ENCODE results near the gene EHD2. TPM values are rescaled to one million over a fixed set of nuclear protein-coding genes. Genes with fewer than 3 reads are reported as not detected.
A peak's percentile ranks its signal among the peaks of the same experiment; 100 is the strongest.

The EHD2 gene
- total and polyA plus RNA-seq, 3 experiments from 2014 or later = 0.07 TPM; not detected in 2

DNA sequence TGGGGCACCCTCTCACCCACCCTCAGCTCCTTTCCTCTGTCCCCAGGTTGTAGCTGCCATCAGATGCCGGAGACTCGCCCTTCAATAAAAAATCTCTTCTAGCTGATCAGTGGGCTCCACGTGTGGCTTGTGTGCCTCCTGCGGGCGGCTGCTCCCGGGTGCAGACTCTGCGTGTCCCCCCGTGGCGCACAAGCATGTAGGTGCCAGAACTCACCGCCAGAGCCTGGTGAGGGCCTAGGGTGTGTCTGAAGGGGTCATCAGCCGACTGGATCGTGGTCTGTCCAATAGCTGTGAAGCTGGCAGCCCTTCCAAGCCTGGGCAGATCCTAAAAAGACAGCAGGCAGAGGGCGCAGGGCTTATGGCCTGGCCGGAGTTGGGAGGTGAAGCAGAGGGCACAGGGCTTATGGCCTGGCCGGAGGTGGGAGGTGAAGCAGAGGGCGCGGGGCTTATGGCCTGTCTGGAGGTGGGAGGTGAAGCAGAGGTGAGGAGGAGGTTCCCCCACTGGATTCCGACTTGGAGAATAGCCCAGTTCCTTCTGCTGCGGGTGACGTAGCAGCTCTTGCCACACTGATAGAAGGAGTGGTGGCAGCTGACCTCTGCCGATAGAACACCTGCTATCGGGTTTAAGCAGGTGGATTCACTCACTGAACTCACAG, 43.9 kb downstream of the EHD2 start:
- Histone ChIP-seq H3K4me3 (ENCODE audit: low read length) (no peak overlapping the region), H3K36me3 (ENCODE audit: insufficient read depth, low read length) (peaks cover 47% of the 10 kb centered on the region), H3K4me1 (ENCODE audit: insufficient read depth, low read length) (no peaks in the 10 kb centered on the region), H3K9me3 (ENCODE audit: low read length) (no peaks in the 10 kb centered on the region), H3K27me3 (ENCODE audit: insufficient read depth, low read length, poor library complexity, severe bottlenecking) (no peaks in the 10 kb centered on the region), H3K27ac (ENCODE audit: low read depth, low read length) (no peak overlapping the region)
- H3K9me3 Mint-ChIP-seq = peaks cover 0 to 3% (median 0%) of the 10 kb centered on the region in 5 donors
- no peaks in the 10 kb centered on the region for H3K27me3 Mint-ChIP-seq
- H3K4me3 Mint-ChIP-seq = peak overlapping the region in 1 of 7 donors; percentile 8
- DNase-seq = no peak
- H3K36me3 Mint-ChIP-seq = peaks cover 9 to 63% (median 22%) of the 10 kb centered on the region in 3 donors
- H3K27ac Mint-ChIP-seq = peak overlapping the region in 4 of 8 donors; percentile 42 to 77 (median 47)
- H3K4me1 Mint-ChIP-seq = peaks cover 0 to 5% (median 0%) of the 10 kb centered on the region in 3 donors
- POLR2A ChIA-PET = interaction anchor here (0.7 to 1.1 kb wide), 2 partner anchors 11 to 12 kb away, joined by 3 to 5 read pairs; partner anchors contain the start of gene NOP53
- CTCF ChIA-PET = interaction anchor here (1.4 kb wide), 1 partner anchor 33 kb away, joined by 3 read pairs; no protein-coding TSS in a partner anchor

DNA sequence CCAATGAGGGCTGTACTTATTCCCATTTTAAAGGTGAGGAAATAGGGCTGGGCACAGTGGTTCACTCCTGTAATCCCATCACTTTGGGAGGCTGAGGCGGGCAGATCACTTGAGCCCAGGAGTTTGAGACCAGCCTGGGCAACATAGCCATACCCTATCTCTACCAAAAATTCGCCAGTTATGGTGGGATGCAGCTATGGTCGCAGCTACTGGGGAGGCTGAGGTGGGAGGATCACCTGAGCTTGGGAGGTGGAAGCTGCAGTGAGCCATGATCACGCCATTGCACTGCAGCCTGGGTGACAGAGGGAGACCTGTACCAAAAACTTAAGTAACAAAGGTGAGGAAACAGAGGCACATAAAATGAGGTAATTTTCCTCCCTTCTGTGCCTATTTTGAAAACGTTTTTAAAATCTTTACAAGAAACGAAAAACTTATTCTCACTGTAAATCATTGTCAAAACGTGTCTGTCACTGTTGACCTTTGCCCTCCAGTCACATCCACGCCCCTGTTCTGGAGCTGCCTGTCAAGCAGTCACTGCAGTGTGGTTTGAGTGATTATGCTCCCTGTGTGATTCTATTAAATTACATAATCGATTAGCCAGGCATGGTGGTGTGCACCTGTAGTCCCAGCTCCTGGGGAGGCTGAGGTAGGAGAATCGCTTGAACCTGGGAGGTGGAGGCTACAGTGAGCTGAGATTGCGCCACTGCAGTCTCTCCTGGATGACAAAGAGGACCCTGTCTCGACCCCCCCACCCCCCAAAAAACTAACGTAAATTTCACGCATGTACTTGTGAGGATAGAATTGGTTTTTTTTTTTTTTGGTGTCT, 44.6 kb downstream of the EHD2 start:
- ChIA-PET POLR2A (interaction anchor here (0.7 to 1.1 kb wide), 3 partner anchors 11 to 240 kb away, joined by 3 to 5 read pairs (median 3); partner anchors contain the start of gene NOP53), CTCF (interaction anchor here (1.4 kb wide), 1 partner anchor 32 kb away, joined by 3 read pairs; no protein-coding TSS in a partner anchor)
- peak overlapping the region in 1 of 7 donors; percentile 40 for H3K4me3 Mint-ChIP-seq
- H3K4me1 ChIP-seq (ENCODE audit: insufficient read depth, low read length) = no peaks in the 10 kb centered on the region
- no peak for DNase-seq
- H3K27ac Mint-ChIP-seq = peak overlapping the region in 2 of 8 donors; percentile 12 to 42
- peaks cover 39% of the 10 kb centered on the region for H3K36me3 ChIP-seq (ENCODE audit: insufficient read depth, low read length)
- peaks cover 9 to 56% (median 22%) of the 10 kb centered on the region in 3 donors for H3K36me3 Mint-ChIP-seq
- H3K4me1 Mint-ChIP-seq = peaks cover 0 to 5% (median 0%) of the 10 kb centered on the region in 3 donors
- H3K9me3 Mint-ChIP-seq = peaks cover 0 to 3% (median 0%) of the 10 kb centered on the region in 5 donors
- H3K4me3 ChIP-seq (ENCODE audit: low read length) = no peak overlapping the region
- no peaks in the 10 kb centered on the region for H3K9me3 ChIP-seq (ENCODE audit: low read length)
- H3K27me3 ChIP-seq (ENCODE audit: insufficient read depth, low read length, poor library complexity, severe bottlenecking) = no peaks in the 10 kb centered on the region
- H3K27ac ChIP-seq (ENCODE audit: low read depth, low read length) = no peak overlapping the region
- no peaks in the 10 kb centered on the region for H3K27me3 Mint-ChIP-seq

DNA sequence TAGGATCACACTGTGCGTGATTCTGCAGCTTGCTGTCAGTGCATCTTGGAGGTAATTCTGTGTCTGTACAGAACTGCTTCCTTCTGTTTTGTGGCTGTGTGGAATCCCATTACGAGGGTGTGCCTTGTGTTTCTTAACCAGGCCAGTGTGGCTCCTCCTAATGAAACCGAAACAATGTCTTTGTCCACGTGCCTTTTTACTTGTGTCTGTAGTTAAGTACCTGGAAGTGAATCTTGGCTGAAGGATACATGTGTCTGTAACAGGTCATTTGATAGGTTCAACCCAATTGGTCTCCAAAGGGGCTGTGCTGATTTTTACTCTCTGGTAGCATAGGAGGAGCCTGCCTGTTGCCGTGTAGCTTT, 45.2 kb downstream of the EHD2 start:
- CTCF ChIA-PET = interaction anchor here (1.4 kb wide), 1 partner anchor 31 kb away, joined by 3 read pairs; no protein-coding TSS in a partner anchor
- H3K36me3 ChIP-seq (ENCODE audit: insufficient read depth, low read length) = peaks cover 33% of the 10 kb centered on the region

DNA sequence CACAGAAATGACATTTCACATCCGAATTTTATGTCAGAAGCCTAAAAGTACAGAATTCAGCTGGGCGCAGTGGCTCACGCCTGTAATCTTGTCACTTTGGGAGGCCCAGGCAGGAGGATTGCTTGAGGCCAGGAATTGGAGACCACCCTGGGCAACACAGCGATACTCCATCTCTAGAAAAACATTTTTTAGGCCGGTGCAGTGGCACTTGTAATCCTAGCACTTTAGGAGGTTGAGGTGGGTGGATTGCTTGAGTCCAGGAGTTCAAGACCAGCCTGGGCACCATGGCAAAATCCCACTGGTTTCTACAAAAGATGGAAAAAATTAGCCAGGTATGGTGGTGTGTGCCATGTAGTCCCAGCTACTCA, 47.4 kb downstream of the EHD2 start:
- ChIA-PET POLR2A (no interaction called here), CTCF (no interaction called here)

More for the DNA sequence above, 45.2 kb downstream of the EHD2 start:
- Mint-ChIP-seq H3K9me3 (peaks cover 0 to 3% (median 0%) of the 10 kb centered on the region in 5 donors), H3K27ac (peak overlapping the region in 1 of 8 donors; percentile 12), H3K4me1 (peaks cover 0 to 5% (median 0%) of the 10 kb centered on the region in 3 donors), H3K4me3 (peak overlapping the region in 1 of 7 donors; percentile 40), H3K36me3 (peaks cover 9 to 50% (median 19%) of the 10 kb centered on the region in 3 donors), H3K27me3 (no peaks in the 10 kb centered on the region)
- no peak overlapping the region for H3K27ac ChIP-seq (ENCODE audit: low read depth, low read length)
- H3K27me3 ChIP-seq (ENCODE audit: insufficient read depth, low read length, poor library complexity, severe bottlenecking) = no peaks in the 10 kb centered on the region
- DNase-seq = no peak
- no peaks in the 10 kb centered on the region for H3K9me3 ChIP-seq (ENCODE audit: low read length)
- H3K4me1 ChIP-seq (ENCODE audit: insufficient read depth, low read length) = no peaks in the 10 kb centered on the region
- POLR2A ChIA-PET = interaction anchor here (0.7 kb wide), 2 partner anchors 184 to 240 kb away, joined by 3 read pairs; no protein-coding TSS in a partner anchor
- H3K4me3 ChIP-seq (ENCODE audit: low read length) = no peak overlapping the region

DNA sequence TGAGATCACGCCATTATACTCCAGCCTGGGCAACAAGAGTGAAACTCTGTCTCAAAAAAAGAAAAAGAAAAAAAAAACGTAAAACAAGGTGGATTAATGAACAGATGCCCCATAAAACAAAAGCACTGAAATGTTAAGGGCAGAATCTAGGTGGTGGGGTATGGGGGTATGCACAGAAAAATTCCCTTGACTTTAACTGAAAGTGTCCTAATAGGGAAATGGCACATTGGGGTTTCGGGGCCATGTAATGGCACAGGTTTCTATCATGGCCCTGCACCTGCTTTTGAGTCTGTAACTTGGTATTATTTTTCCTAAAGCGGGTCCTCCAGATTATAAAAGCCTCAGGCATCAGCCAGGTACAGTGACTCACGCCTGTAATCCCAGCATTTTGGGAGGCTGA, 48.3 kb downstream of the EHD2 start:
- Histone ChIP-seq H3K9me3 (ENCODE audit: low read length) (no peaks in the 10 kb centered on the region), H3K27me3 (ENCODE audit: insufficient read depth, low read length, poor library complexity, severe bottlenecking) (no peaks in the 10 kb centered on the region), H3K27ac (ENCODE audit: low read depth, low read length) (no peak overlapping the region), H3K4me3 (ENCODE audit: low read length) (no peak overlapping the region), H3K4me1 (ENCODE audit: insufficient read depth, low read length) (no peaks in the 10 kb centered on the region), H3K36me3 (ENCODE audit: insufficient read depth, low read length) (peaks cover 14% of the 10 kb centered on the region)
- POLR2A ChIA-PET = no interaction called here
- peak overlapping the region in 2 of 8 donors; percentile 22 to 26 for H3K27ac Mint-ChIP-seq
- H3K9me3 Mint-ChIP-seq = peaks cover 0 to 3% (median 0%) of the 10 kb centered on the region in 5 donors
- H3K4me1 Mint-ChIP-seq = no peaks in the 10 kb centered on the region
- no peak overlapping the region for H3K4me3 Mint-ChIP-seq
- DNase-seq = no peak
- H3K36me3 Mint-ChIP-seq = peaks cover 9 to 30% (median 16%) of the 10 kb centered on the region in 3 donors
- H3K27me3 Mint-ChIP-seq = no peaks in the 10 kb centered on the region
- CTCF ChIA-PET = no interaction called here

More for the DNA sequence above, 47.4 kb downstream of the EHD2 start:
- Histone ChIP-seq H3K36me3 (ENCODE audit: insufficient read depth, low read length) (peaks cover 23% of the 10 kb centered on the region), H3K27ac (ENCODE audit: low read depth, low read length) (no peak overlapping the region), H3K4me1 (ENCODE audit: insufficient read depth, low read length) (no peaks in the 10 kb centered on the region), H3K9me3 (ENCODE audit: low read length) (no peaks in the 10 kb centered on the region), H3K4me3 (ENCODE audit: low read length) (no peak overlapping the region), H3K27me3 (ENCODE audit: insufficient read depth, low read length, poor library complexity, severe bottlenecking) (no peaks in the 10 kb centered on the region)
- Mint-ChIP-seq H3K36me3 (peaks cover 9 to 37% (median 16%) of the 10 kb centered on the region in 3 donors), H3K4me3 (no peak overlapping the region), H3K9me3 (peaks cover 0 to 3% (median 0%) of the 10 kb centered on the region in 5 donors), H3K27me3 (no peaks in the 10 kb centered on the region), H3K4me1 (no peaks in the 10 kb centered on the region), H3K27ac (peak overlapping the region in 2 of 8 donors; percentile 36 to 42)
- no peak for DNase-seq

DNA sequence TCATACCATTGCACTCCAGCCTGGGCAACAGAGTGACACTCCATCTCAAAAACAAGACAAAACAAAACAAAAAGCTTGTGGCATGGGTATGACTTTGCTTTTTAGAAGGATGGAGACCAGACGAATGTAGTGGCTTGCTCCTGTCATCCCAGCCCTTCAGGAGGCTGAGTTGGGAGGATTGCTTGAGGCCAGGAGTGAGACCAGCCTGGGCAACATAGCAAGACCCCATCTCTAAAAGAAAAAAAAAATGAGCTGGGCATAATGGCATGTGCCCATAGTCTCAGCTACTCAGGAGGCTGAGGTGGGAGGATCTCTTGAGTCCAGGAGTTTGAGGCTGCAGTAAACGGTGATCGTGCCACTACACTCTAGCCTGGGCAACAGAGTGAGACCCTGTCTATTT, 48.9 kb downstream of the EHD2 start:
- CTCF ChIA-PET = no interaction called here
- H3K27me3 Mint-ChIP-seq = no peaks in the 10 kb centered on the region
- H3K4me1 Mint-ChIP-seq = no peaks in the 10 kb centered on the region
- peaks cover 9 to 24% (median 13%) of the 10 kb centered on the region in 3 donors for H3K36me3 Mint-ChIP-seq
- H3K27ac ChIP-seq (ENCODE audit: low read depth, low read length) = no peak overlapping the region
- H3K4me1 ChIP-seq (ENCODE audit: insufficient read depth, low read length) = no peaks in the 10 kb centered on the region
- peaks cover 0 to 3% (median 0%) of the 10 kb centered on the region in 5 donors for H3K9me3 Mint-ChIP-seq
- H3K4me3 ChIP-seq (ENCODE audit: low read length) = no peak overlapping the region
- DNase-seq = no peak
- H3K27me3 ChIP-seq (ENCODE audit: insufficient read depth, low read length, poor library complexity, severe bottlenecking) = no peaks in the 10 kb centered on the region
- H3K9me3 ChIP-seq (ENCODE audit: low read length) = no peaks in the 10 kb centered on the region
- POLR2A ChIA-PET = no interaction called here
- H3K36me3 ChIP-seq (ENCODE audit: insufficient read depth, low read length) = peaks cover 9% of the 10 kb centered on the region
- H3K27ac Mint-ChIP-seq = no peak overlapping the region
- H3K4me3 Mint-ChIP-seq = no peak overlapping the region

DNA sequence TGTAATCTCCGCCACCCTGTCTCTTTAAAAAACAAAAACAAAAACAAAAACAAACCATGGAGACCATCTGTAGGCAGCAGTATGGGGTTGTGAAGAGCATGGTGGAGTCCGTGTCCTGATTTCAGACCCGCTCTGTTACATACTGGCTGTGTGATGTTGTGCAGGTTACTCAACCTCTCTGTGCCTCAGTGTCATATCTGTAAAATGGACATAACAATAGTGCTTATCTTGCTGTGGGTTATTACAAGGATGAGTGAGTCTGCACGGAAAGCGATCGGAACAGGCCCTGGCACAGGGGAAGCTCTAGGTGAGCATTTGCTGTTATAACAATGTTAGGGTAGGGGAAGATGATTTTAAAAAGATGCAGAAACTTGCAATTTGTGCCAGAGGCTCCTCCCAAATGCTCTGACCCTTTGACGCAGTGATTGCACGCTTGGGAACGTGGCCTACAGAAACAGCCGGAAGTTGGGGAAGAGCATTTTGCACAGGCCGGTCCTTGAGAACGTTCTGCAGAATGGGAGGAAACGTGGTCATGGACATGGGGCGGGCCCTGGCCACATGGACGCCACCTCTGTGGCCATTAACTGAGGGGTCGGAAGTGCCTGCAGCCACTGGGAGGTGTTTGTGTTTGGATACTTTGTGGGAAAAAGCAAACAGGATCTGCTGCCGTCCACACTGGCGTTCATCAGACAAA, 49.5 kb downstream of the EHD2 start:
- no peak overlapping the region for H3K27ac ChIP-seq (ENCODE audit: low read depth, low read length)
- no peak for DNase-seq
- no peaks in the 10 kb centered on the region for H3K27me3 ChIP-seq (ENCODE audit: insufficient read depth, low read length, poor library complexity, severe bottlenecking)
- Mint-ChIP-seq H3K4me1 (no peaks in the 10 kb centered on the region), H3K36me3 (peaks cover 9 to 18% (median 10%) of the 10 kb centered on the region in 3 donors), H3K4me3 (no peak overlapping the region), H3K9me3 (peaks cover 0 to 3% (median 0%) of the 10 kb centered on the region in 5 donors), H3K27ac (no peak overlapping the region), H3K27me3 (no peaks in the 10 kb centered on the region)
- peaks cover 3% of the 10 kb centered on the region for H3K36me3 ChIP-seq (ENCODE audit: insufficient read depth, low read length)
- no peaks in the 10 kb centered on the region for H3K9me3 ChIP-seq (ENCODE audit: low read length)
- H3K4me1 ChIP-seq (ENCODE audit: insufficient read depth, low read length) = no peaks in the 10 kb centered on the region
- CTCF ChIA-PET = no interaction called here
- no peak overlapping the region for H3K4me3 ChIP-seq (ENCODE audit: low read length)
- POLR2A ChIA-PET = interaction anchor here (0.6 kb wide), 1 partner anchor 377 kb away, joined by 5 read pairs; no protein-coding TSS in a partner anchor

All from CD8-positive, alpha-beta memory T cell (primary cell).